Measurements from ENCODE around the gene SUGCT.
A peak's percentile ranks its signal among the peaks of the same experiment; 100 is the strongest.

The SUGCT gene

DNA sequence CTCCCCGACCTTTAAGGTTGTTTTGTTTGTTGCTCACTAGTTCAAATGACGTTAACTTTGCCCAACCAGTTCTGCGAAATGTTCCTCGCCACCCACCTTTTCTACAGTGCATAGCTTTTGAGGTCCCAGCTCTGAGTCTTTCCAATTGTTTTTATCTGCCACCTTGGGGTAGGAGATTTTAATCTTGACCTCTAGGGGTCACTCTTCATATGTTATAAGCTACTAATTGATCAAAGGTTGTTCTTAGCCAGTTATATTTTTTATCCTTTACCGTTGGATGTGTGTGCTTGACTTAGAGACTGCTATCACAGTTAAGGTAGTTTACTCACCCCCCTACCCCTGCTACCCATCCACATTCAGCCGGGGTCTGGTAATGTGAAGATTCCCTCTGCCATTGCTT lies 372.4 kb downstream of the SUGCT start:
- DNase-seq (ENCODE audit: low spot score) = peak; percentile 11
- in situ Hi-C loops (cut with MboI; ENCODE audit: low pct_unique_long_range_greater_than_20kb, low sequenced_read_pairs, unreplicated experiment) = no loop called here
- TF ChIP-seq, protein P1, sequence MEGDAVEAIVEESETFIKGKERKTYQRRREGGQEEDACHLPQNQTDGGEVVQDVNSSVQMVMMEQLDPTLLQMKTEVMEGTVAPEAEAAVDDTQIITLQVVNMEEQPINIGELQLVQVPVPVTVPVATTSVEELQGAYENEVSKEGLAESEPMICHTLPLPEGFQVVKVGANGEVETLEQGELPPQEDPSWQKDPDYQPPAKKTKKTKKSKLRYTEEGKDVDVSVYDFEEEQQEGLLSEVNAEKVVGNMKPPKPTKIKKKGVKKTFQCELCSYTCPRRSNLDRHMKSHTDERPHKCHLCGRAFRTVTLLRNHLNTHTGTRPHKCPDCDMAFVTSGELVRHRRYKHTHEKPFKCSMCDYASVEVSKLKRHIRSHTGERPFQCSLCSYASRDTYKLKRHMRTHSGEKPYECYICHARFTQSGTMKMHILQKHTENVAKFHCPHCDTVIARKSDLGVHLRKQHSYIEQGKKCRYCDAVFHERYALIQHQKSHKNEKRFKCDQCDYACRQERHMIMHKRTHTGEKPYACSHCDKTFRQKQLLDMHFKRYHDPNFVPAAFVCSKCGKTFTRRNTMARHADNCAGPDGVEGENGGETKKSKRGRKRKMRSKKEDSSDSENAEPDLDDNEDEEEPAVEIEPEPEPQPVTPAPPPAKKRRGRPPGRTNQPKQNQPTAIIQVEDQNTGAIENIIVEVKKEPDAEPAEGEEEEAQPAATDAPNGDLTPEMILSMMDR (IDR thresholded peaks at IDR 0.05; ENCODE audit: extremely low read depth, insufficient read depth, missing control alignments) = peak; percentile 52

DNA sequence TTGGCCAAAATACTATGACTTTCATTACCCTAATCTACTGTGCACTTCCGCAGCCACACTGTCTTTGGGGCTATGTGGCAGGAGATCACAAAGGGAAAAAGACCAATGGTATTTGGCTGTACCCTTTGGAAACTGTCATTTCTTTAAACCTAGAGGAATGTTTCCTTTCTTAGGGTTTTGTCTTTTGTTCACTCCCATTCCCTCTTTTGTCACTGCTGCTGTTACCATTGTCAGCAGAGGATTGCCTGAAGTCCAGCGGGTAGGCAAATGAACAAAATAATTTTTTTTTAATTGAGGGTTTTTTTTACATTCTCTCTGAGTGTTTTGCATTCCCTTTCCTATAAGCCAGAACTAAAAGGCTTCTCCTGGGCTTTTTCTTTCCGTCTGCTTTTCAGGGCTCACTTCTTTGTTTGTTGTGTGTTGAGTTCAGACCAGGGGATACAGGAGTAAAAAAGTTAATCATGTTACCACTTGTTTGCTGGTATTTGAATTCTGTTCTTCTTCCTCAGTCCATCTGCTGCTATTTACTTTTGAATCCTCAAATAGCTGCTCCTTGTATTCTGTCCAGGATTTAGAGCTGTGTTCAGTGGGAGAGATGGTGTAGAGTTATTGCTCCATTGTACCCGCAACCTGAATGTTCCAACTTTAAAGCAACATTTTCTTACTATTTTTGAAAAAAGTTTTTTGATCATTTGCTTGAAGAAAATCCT lies 374.6 kb downstream of the SUGCT start:
- no peak for DNase-seq (ENCODE audit: low spot score)
- TF ChIP-seq, protein P1 (IDR thresholded peaks at IDR 0.05; ENCODE audit: extremely low read depth, insufficient read depth, missing control alignments) = no peak
- in situ Hi-C loops (cut with MboI; ENCODE audit: low pct_unique_long_range_greater_than_20kb, low sequenced_read_pairs, unreplicated experiment) = no loop called here

DNA sequence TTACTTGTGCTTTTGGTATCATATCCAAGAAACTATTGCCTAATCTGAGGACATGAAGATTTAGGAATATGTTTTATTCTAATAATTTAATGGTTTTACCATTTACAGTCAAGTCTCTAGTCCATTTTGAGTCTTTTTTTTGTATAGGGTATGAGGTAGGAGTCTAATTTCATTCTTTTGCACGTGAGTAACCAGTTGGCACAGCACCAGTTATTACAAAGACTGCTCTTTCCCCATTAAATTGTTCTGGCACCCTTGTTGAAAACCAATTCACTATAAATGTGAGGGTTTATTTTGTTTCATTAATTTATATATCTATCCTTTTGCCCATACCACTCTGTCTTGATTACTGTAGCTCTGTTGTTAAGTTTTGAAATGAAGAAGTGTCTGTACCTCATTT lies 381.6 kb downstream of the SUGCT start:
- in situ Hi-C loops (cut with MboI; ENCODE audit: low pct_unique_long_range_greater_than_20kb, low sequenced_read_pairs, unreplicated experiment) = no loop called here
- DNase-seq (ENCODE audit: low spot score) = no peak
- TF ChIP-seq, protein P1 (IDR thresholded peaks at IDR 0.05; ENCODE audit: extremely low read depth, insufficient read depth, missing control alignments) = no peak

DNA sequence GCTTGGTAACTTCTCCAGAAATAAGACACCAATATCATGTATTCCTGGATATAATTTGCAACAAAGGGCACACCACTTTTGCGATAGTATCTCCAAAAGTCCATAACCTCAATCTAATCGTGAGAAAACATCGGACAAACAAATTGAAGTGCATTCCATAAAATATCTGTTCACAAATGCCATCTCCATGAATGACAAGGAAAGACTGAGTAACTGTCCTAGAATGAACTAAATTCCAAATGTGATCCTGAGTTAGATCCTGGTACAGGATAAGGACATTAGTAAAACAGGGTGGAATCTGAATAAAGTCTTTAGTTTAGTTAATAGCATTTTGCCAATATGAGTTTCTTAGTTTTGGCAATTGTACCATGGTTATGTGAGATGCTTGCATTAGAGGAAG lies 384.2 kb downstream of the SUGCT start:
- in situ Hi-C loops (cut with MboI; ENCODE audit: low pct_unique_long_range_greater_than_20kb, low sequenced_read_pairs, unreplicated experiment) = no loop called here
- no peak for DNase-seq (ENCODE audit: low spot score)
- TF ChIP-seq, protein P1 (IDR thresholded peaks at IDR 0.05; ENCODE audit: extremely low read depth, insufficient read depth, missing control alignments) = no peak

DNA sequence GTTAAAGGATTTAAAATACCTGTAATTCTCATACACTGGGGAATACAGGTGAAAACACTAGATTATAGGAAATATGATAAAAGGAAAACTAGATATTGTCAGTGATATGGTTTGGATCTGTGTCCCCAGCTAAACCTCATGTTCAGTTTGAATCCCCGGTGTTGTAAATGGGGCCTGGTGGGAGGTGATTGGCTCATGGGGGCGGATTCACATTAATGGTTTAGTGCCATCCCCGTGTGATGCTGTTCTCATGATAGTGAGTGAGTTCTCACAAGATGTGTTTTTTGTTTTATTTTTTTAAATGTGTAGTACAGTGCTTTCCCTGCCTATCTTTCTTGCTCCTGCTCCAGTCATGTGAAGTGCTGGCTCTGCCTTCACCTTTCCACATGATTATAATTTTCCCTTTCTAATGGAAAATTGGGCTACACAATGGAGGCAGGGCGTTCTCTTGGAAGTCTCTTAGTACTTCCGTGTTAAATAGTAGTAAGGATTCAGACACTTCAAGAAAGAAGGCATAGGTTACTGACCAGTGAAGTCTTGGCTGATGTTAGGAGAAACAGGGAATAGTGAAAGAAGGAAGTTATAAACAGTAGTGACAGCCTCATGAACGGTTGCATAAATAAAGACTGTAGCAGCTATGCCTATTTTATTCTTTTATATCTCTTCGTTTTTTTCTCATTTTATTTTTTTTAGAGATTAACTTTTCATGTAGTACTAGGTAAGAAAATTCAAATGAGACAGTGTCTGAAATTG lies 386.4 kb downstream of the SUGCT start:
- in situ Hi-C loops (cut with MboI; ENCODE audit: low pct_unique_long_range_greater_than_20kb, low sequenced_read_pairs, unreplicated experiment) = no loop called here
- TF ChIP-seq, protein P1 (IDR thresholded peaks at IDR 0.05; ENCODE audit: extremely low read depth, insufficient read depth, missing control alignments) = no peak
- no peak for DNase-seq (ENCODE audit: low spot score)

DNA sequence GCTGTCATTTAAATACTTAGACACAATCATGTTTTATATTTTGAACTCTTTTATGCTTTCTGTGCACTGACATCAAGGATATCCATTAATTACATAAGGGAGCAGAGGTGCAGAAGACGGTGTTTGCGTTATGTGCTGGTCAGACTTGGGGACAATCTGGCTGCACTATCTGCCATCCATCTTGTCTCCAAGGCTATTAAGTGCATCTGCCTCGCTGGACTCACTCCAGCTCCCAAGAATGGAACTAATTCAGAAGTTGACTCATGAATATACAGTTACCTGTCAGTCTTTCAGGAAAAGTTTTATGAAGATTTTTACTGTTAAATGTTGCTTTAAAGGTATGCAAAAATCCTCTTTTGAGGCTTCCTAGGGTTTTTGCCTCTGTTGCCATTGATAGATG lies 391.0 kb downstream of the SUGCT start:
- TF ChIP-seq, protein P1 (IDR thresholded peaks at IDR 0.05; ENCODE audit: extremely low read depth, insufficient read depth, missing control alignments) = no peak
- in situ Hi-C loops (cut with MboI; ENCODE audit: low pct_unique_long_range_greater_than_20kb, low sequenced_read_pairs, unreplicated experiment) = no loop called here
- DNase-seq (ENCODE audit: low spot score) = no peak

Measured in GM13977 (cell line).